ENCODE measurements around the gene BIN1. TPM values are rescaled to one million over a fixed set of nuclear protein-coding genes. Genes with fewer than 3 reads are reported as not detected.

Gene BIN1
- total RNA-seq, 1 donor from 2014 or later: 71.6 TPM

GRCh38 chr2:127115471-127116199, 8.7 kb upstream of the BIN1 start:
- H3K27me3 ChIP-seq: no peaks in the 10 kb centered on the region
- no peak overlapping the region for H3K4me3 ChIP-seq
- H3K27ac ChIP-seq: no peak overlapping the region
- TF ChIP-seq CTCF (IDR thresholded peaks at IDR 0.05): no peak
- DNase-seq (ENCODE audit: low spot score in 2 of 2): no peak
- H3K9me3 ChIP-seq: no peaks in the 10 kb centered on the region
- intact Hi-C loops (cut with DNase I): no loop called here
- H3K4me1 ChIP-seq: no peaks in the 10 kb centered on the region
- no peaks in the 10 kb centered on the region for H3K36me3 ChIP-seq

- Histone ChIP-seq H3K27ac (no peak overlapping the region), H3K36me3 (no peaks in the 10 kb centered on the region), H3K9me3 (no peaks in the 10 kb centered on the region), H3K4me1 (no peaks in the 10 kb centered on the region), H3K27me3 (no peaks in the 10 kb centered on the region), H3K4me3 (no peak overlapping the region)
- intact Hi-C loops (cut with DNase I): no loop called here
- DNase-seq (ENCODE audit: low spot score in 2 of 2): no peak
- TF ChIP-seq CTCF (IDR thresholded peaks at IDR 0.05): no peak
Measured at GRCh38 chr2:127110985-127111384, 4.0 kb upstream of the BIN1 start.

GRCh38 chr2:127108090-127108523, 1.2 kb upstream of the BIN1 start:
- no peak overlapping the region for H3K4me3 ChIP-seq
- H3K27ac ChIP-seq: no peak overlapping the region
- peak in 1 of 2 donors; percentile 49 for DNase-seq (ENCODE audit: low spot score in 2 of 2)
- H3K27me3 ChIP-seq: no peaks in the 10 kb centered on the region
- no peaks in the 10 kb centered on the region for H3K9me3 ChIP-seq
- no peaks in the 10 kb centered on the region for H3K36me3 ChIP-seq
- TF ChIP-seq CTCF (IDR thresholded peaks at IDR 0.05): no peak
- H3K4me1 ChIP-seq: no peaks in the 10 kb centered on the region
- intact Hi-C loops (cut with DNase I): no loop called here

- peak in 1 of 2 donors; percentile 56 for DNase-seq (ENCODE audit: low spot score in 2 of 2)
- H3K4me3 ChIP-seq: peak overlapping the region; percentile 74 to 78
- H3K9me3 ChIP-seq: no peaks in the 10 kb centered on the region
- intact Hi-C loops (cut with DNase I): loop anchor here (1.0 kb wide), 1 partner anchor 42 kb away; no protein-coding TSS in a partner anchor
- TF ChIP-seq CTCF (IDR thresholded peaks at IDR 0.05): no peak
- H3K4me1 ChIP-seq: no peaks in the 10 kb centered on the region
- H3K27me3 ChIP-seq: no peaks in the 10 kb centered on the region
- H3K36me3 ChIP-seq: no peaks in the 10 kb centered on the region
- H3K27ac ChIP-seq: peak overlapping the region; percentile 64 to 67
Measured at GRCh38 chr2:127107622-127107999, 657 bp upstream of the BIN1 start.

GRCh38 chr2:127106457-127106990, 430 bp downstream of the BIN1 start:
- Histone ChIP-seq H3K4me1 (no peaks in the 10 kb centered on the region), H3K27ac (peak overlapping the region; percentile 64 to 67), H3K9me3 (no peaks in the 10 kb centered on the region), H3K27me3 (no peaks in the 10 kb centered on the region), H3K36me3 (no peaks in the 10 kb centered on the region), H3K4me3 (peak overlapping the region; percentile 74 to 78)
- intact Hi-C loops (cut with DNase I): no loop called here
- TF ChIP-seq CTCF (IDR thresholded peaks at IDR 0.05): no peak
- peak in 1 of 2 donors; percentile 65 for DNase-seq (ENCODE audit: low spot score in 2 of 2)

Data from ascending aorta (tissue), 2 donors.